Non-pigmented ciliary epithelial cell (primary cell): ENCODE data around the gene DPM3.

Source experiments
- DNase-seq: peaks from one replicate; pipeline ENCODE4 v3.0.0-alpha.2; 2010; ENCODE audit warnings: low read depth

Gene DPM3

DNA sequence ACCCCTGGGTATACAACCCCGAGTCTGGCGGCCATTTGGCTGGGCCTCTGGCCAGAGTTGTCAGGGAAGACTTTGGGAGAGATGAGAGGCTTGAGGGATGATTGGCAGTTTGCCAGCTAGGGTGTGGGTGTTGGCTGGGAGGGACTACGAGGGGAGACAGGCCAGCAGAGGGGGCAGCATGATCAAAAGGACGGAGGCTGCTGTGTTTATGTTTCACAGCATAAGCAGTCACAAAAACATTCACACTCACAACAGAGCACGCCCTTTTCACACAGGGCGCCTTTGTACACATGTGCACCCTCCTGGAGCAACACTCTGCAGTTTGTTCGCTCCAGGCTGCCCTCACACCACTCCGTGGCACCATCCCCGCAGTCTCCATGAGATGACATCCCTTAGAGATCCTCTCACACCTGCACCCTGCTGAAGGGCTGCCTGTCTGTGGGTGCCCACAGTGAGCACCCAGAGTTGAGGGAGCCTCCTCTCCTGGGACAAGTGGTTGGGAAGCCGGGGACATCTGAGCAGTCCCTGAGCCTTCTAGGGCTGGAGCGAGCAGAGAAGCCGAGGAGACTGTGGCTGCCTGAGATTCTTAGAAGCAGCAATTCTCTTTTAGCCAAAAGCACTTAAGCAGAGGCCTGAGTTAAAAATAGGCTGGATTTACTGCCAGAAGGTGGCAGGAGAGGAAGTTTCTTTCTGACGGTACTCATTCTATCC is 46.3 kb downstream of the DPM3 start:
- DNase-seq: no peak

GRCh38 chr1:155092641-155093040 is 47.7 kb downstream of the DPM3 start:
- no peak for DNase-seq

DNA sequence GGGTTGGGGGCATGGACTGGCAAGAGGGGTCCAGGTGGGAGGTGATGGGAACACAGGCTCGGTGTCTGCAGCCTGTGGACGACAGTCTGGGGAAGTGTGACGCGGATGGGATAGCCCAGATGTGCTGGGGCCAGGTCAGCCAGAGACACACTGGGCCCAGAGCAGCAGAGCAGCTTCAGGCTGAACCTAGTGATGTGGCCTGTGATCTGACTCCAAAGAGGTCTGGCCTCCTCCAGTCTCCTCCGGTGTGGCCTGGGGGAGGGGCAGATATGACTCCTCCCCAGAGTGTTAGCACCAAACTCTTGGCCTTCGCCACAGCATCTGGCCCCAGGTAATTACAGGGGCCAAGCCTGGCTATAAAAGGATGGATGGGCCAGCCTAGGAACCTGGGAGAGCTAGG is 48.2 kb downstream of the DPM3 start:
- DNase-seq: no peak

GRCh38 chr1:155091071-155092051 is 49.0 kb downstream of the DPM3 start:
- no peak for DNase-seq
